Activated CD4-positive, alpha-beta T cell treated with anti-CD3 and anti-CD28 coated beads for 48 hours (primary cell): ENCODE results near the gene ANO3.

Experiments used
- DNase-seq: peaks from one replicate; pipeline ENCODE4 v3.0.0-alpha.2; 2020

The ANO3 gene

DNA sequence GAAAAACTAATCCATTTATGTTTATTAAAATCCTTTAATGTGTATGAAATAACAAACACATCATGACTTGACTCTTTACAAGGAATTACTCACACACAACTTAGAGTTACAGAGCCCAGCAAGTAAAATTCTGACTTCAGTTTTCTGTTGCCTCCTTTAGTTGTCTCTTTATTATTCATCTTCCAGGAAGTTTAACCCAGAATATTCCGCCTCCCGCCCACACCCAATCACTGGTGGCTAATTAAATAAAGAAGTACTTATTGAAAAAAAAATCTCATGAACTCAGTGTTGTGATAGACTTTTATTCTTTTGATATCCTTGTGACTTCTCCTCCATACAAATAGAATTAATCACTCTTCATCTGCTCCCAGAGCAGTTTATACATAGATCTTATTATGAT is 178.2 kb downstream of the ANO3 start:
- no peak for DNase-seq

DNA sequence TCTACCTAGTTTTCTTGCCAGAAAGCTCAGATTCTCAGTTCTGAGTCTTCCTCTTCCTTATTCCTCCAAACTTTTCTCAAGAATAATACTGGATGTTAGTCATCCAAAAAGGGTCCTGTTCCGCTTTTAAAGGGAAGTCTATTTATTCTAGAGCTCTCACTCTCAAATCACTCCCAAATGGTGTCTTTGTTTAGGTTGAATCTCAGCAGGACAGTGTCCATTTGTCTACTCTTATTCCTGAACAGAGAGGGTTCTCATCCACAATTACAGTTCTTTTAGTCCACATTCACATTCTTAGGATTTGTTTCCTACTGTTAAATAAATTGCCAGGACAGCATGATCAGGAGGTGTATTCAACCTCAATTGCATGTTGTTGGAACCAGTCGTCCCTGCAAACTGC is 178.8 kb downstream of the ANO3 start:
- no peak for DNase-seq

DNA sequence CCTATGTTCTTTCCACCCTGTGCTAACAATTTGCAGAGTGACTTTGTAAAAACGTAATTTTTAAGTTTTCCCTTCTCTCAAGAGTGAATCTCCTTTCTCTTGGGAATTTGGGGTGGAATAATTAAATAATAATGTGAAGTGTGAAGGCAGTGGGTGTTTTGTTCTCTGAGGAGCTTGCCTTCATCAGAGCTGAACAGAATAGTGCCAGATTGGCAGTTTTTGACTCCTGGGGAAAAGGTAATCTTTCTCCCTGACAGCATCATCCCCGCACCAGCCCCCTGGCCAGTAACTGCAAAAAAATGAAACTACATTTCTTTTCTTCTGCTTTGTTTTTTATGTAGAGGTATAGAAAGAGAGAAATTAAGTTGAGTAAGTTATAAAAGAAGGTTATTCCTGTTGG is 180.3 kb downstream of the ANO3 start:
- no peak for DNase-seq

DNA sequence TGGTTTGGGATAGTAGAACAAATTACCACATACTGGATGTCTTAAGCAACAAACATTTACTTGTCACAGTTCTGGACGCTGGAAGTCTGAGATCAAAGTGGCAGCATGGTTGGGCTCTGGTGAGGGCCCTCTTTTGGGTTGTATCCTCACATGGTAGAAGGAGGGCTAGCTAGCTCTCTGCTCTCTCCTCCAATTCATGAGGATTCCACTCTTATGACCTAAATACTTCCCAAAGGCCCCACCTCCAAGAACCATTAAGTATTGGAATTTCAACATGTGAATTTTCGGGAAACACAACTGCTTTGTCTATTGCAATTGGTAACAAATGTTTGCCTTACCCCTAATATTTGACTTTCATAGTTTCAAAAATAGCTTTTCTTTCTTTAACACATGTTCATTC is 187.5 kb downstream of the ANO3 start:
- no peak for DNase-seq

DNA sequence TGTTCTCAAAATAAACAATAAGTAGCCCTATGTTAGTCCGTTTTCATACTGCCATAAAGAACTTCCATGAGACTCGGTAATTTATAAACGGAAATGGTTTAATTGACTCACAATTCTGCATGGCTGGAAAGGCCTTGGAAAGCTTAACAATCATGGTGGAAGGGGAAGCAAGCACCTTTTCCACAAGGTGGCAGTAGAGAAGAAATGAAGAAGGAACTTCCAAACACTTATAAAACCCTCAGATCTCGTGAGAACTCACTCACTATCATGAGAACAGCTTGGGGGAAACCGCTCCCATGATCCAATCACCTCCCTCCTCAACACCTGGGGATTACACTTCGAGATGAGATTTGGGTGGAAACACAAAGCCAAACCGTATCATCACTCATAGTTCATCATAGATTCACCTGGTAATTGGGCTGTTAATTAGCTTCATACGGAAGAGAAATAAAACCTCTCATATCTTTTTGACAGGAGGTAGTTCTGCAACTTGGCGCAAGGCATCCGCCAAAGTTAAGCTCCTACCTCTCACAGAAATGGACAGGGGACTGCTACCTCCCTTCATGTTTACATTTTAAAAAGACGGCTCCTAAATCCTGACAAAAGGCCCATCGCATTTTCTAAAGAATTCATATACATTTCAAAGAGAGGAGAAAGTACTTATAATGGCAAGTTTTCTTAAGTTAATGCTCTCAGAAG is 191.1 kb downstream of the ANO3 start:
- no peak for DNase-seq

- DNase-seq, result no peak
Measured at GRCh38 chr11:26527685-26528084, 195.8 kb downstream of the ANO3 start.

- DNase-seq, result no peak
Measured at GRCh38 chr11:26537341-26537740, 205.4 kb downstream of the ANO3 start.

GRCh38 chr11:26539517-26539916 is 207.6 kb downstream of the ANO3 start:
- DNase-seq, result no peak

DNA sequence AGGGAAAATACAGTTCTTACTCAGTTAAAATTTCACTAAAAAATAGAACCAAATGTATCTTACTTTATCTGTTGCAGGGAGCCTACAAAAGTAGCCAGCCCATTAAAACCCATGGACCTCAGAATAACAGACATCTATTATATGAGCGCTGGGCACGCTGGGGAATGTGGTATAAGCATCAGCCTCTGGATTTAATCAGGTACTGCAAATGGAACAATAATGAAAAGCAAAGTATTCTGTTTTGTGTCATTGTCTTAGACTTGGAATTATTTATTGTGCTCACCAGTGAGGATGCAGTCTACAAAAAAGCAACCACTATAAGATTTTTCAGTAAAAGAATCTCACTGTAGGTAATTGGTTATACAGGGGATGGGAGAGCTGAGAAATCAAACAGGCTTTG is 209.9 kb downstream of the ANO3 start:
- DNase-seq, result no peak

GRCh38 chr11:26549176-26549575 is 217.2 kb downstream of the ANO3 start:
- no peak for DNase-seq

- no peak for DNase-seq
Measured at GRCh38 chr11:26550022-26550421, 218.1 kb downstream of the ANO3 start.

- DNase-seq, result no peak
Measured at GRCh38 chr11:26551186-26551801, 219.4 kb downstream of the ANO3 start.

DNA sequence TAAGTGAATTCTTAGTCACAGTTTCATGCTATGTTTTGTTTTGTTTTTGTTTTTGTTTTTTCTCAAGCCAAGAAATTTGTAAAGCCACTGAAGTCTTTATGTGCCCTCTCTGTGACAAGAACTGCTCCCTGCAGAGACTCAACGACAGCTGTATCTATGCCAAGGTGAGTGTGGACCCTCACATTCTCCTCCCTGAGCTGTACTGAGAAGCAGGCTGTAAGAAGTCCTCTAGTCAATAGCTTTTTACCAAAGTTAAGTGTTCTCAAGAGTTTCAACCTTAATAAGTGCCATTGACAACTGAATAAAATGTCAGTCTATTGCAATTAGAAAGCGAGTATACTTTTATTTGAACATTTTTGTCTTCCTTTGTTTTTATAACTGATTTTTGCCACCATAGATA is 221.3 kb downstream of the ANO3 start:
- no peak for DNase-seq

DNA sequence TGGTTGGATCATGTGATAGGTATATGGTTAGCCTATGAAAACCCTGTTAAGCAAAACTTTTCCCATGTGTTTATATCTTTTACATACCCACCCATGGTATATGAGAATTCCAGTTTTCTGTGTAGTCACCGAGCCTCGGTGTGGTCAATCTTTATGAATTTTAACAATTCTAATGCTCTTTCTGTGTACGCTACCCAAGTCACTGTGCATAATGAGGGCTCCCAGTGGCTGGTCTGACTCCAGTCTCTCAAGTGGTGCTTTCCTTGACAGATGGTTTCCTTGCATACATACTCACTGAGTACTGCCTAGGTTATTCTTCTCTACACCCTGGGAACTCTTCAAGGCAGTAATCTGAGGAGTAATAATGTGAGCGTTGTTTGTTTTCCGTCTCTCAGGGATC is 222.5 kb downstream of the ANO3 start:
- DNase-seq, result no peak

DNA sequence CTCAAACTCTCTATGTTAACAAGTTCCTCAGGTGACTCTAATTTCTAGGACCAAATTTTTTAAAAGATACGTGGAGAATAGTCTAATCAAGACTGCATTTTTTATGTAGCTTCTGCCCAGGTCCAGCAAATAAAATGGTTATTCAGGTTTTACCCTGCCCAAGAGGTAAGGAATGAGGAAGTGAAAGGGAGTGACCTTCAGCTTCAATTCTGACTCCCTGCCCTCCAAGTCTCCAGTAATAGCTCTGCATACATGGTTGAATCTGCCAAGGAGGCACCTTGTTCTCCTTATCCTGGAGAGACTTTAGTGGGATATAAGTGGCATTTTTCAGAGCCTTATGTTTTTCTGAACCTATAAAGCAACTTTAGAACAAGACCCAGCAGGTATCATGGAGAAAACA is 224.7 kb downstream of the ANO3 start:
- no peak for DNase-seq

GRCh38 chr11:26557666-26558065 is 225.7 kb downstream of the ANO3 start:
- DNase-seq, result no peak

DNA sequence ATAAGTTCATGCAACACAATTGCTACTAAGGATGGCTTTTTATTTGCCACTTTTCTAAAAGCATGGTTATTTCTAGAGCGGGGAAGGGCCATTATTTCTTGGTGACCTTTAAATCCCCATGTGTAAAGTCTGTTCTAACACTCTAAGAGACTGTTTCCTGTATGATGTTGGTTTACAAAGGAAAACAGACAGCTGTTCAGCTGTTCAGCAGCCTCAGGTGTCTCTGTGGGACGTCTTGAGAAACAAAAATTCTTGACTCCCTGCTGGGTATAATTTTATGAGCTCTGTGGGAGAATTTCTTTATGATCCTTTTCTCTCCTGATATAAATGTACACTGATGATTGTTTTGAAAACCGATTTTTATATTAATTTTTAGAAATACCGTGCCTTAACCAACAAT is 226.3 kb downstream of the ANO3 start:
- DNase-seq, result no peak

DNA sequence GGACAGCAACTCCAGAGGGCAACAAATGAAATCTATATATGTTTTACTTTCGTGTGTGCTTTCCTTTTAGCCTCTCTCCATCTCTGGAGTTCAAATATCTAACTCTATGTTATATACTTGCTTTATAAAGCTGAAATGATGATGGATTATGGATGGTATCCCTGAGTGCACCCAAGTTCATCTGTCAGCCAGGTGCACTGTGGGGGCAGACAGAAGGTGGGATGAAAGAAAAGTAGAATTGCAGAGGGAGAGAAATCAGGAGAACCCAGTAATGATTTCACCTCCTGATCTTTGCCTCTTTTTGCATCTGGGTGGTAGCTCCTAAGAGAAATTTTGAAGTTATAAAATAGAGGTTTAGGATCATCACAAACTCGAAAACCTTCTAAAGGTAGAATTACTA is 237.7 kb downstream of the ANO3 start:
- no peak for DNase-seq

- no peak for DNase-seq
Measured at GRCh38 chr11:26571861-26572654, 240.1 kb downstream of the ANO3 start, which contains the start of gene MUC15. MUC15 (minus strand) TSS chr11:26572263; CDS start chr11:26567094, 5,169 bp downstream.

DNA sequence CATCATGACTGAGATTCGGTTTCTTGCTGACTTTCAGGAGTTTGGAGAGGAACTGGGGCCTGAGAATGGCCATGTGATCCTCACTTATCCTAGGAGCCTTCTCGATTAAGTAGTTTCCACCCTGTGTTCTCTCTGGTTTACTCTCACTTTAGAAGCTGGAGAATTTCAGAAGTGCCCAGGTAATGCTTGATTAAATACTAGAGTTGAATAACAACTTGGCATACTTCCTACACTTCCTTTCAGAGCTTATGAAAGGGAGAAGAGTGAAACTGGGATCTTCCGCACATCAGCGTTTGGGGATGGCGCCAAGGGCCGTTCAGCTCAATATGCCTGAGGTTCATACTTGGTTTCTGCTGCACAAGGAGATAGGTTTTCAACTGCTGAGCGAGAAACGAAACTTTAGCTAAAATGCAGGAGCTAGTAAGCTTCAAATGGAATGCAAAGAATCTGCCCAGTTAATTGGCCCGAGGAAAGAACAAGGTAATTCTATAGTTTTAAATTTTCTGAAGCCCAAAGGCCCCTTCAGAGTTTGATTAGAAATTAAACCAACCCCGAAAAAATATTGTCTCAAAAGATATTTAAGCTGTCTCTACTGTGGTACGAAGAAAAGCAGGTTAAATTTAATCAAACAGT is 241.0 kb downstream of the ANO3 start:
- DNase-seq, result no peak

DNA sequence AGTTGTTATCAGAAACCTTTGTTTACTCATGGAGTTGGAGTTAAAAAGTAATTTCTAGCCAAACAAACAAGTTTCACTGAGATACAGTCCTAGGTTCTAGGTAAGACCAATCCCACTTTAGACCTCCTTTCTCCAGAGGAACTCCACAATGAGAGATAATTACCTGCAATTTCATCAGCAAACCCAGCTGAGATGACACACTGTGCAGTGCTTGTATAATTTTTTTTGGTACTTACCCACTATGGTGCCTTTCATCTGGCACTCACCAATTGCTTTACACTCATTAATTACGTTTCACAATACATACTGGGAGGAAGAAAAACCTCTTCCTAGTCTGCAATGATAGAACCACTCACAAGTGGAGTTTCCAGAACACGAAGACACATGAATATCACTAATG is 242.0 kb downstream of the ANO3 start:
- DNase-seq, result no peak

GRCh38 chr11:26575946-26576345 is 244.0 kb downstream of the ANO3 start:
- no peak for DNase-seq

GRCh38 chr11:26578998-26579661 is 247.2 kb downstream of the ANO3 start:
- no peak for DNase-seq
